Prostate gland (tissue), 2 donors: ENCODE measurements around the gene PICALM.
"Not testable (repeated sequence)": the region's sequence is repeated elsewhere in the genome, so short reads cannot be mapped to it uniquely, and the experiment has no call there.

Source experiments
- POLR2A ChIP-seq: fragments of 450-650 bp; IDR thresholded peaks from one replicate; pipeline ENCODE4 v1.6.1; 2016; ENCODE audit warnings: antibody characterized with exemption, mild to moderate bottlenecking
- POLR2AphosphoS5 ChIP-seq: sonication (generic); formaldehyde crosslinking; IDR thresholded peaks from one replicate; pipeline ENCODE4 v1.6.1; 2017; ENCODE audit warnings: antibody characterized with exemption
- TF ChIP-seq, protein P1 (sequence below), 4 experiments: fragments of 200-600 bp in 2 of 4; fragments of 450-650 bp in 2 of 4; sonication (generic) in 2 of 4; IDR thresholded peaks; 1 replicate in 3 of 4; 2 replicates in 1 of 4; pipeline ENCODE4 v1.5.1; 2016 to 2019; ENCODE audit warnings: antibody characterized with exemption in 4 of 4, mild to moderate bottlenecking in 2 of 4, moderate library complexity in 2 of 4

DNA sequence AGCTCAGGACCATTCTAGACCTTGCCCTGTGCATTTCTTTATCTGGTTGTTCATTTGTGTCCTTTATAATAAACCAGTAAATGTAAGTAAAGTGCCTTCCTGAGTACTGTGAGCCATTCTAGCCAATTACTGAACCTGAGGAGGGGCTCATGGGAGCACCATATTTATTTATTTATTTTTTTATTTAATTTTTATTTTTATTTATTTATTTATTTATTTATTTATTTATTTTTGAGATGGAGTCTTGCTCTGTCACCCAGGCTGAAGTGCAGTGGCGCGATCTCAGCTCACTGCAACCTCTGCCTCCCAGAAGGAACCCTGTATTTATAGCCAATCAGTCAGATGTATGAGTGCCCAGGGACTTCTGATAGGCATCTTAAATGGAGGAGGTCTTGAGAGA lies 18.8 kb upstream of the PICALM start:
- not testable (repeated sequence) for TF ChIP-seq POLR2A, POLR2AphosphoS5
- TF ChIP-seq, protein P1, sequence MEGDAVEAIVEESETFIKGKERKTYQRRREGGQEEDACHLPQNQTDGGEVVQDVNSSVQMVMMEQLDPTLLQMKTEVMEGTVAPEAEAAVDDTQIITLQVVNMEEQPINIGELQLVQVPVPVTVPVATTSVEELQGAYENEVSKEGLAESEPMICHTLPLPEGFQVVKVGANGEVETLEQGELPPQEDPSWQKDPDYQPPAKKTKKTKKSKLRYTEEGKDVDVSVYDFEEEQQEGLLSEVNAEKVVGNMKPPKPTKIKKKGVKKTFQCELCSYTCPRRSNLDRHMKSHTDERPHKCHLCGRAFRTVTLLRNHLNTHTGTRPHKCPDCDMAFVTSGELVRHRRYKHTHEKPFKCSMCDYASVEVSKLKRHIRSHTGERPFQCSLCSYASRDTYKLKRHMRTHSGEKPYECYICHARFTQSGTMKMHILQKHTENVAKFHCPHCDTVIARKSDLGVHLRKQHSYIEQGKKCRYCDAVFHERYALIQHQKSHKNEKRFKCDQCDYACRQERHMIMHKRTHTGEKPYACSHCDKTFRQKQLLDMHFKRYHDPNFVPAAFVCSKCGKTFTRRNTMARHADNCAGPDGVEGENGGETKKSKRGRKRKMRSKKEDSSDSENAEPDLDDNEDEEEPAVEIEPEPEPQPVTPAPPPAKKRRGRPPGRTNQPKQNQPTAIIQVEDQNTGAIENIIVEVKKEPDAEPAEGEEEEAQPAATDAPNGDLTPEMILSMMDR (IDR thresholded peaks at IDR 0.05) = not testable (repeated sequence)
